DMS 273 treated with DMSO at 0.1 percent for 48 hours (cell line): ENCODE results near the gene CDH15.

Experiments used
- DNase-seq: peaks from one replicate; lab custom pipeline; 2025; lab: John Stamatoyannopoulos, UW

Gene CDH15

GRCh38 chr16:89200124-89200849, 28.7 kb downstream of the CDH15 start, which contains the start of gene SLC22A31:
SLC22A31 (minus strand) TSS chr16:89200537; CDS start chr16:89200501, 36 bp downstream.
- DNase-seq = no peak

DNA sequence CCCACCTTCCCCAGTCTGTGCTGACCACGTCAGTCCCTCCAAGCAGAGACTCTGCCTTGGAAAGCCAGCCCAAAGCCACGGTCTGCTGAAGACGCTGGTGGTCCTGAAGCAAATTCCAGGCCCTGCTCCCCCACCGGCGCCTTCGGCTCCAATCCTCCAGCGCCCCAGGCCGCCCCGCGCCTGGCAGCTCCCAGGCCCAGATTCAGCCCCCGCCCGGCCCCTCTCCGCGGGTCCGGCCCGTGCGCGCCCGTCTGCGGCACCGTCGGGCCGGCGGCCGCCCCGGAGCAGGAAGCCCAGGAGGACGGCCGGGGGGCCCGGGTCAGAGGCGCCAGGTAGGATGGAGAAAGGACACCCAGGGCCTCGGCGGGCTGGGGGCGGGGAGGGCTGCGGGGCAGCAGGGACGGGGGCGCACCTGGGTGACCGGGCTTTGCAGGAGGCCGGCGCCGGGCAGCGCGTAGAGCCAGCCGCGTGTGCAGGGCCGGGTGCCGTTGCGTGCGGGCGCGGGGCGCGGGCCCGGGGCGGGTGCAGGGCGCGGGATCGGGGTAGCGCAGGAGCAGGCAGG, 29.4 kb downstream of the CDH15 start:
- DNase-seq = no peak

- no peak for DNase-seq
These were observed 30.2 kb downstream of the CDH15 start for GRCh38 chr16:89201439-89202377.

DNA sequence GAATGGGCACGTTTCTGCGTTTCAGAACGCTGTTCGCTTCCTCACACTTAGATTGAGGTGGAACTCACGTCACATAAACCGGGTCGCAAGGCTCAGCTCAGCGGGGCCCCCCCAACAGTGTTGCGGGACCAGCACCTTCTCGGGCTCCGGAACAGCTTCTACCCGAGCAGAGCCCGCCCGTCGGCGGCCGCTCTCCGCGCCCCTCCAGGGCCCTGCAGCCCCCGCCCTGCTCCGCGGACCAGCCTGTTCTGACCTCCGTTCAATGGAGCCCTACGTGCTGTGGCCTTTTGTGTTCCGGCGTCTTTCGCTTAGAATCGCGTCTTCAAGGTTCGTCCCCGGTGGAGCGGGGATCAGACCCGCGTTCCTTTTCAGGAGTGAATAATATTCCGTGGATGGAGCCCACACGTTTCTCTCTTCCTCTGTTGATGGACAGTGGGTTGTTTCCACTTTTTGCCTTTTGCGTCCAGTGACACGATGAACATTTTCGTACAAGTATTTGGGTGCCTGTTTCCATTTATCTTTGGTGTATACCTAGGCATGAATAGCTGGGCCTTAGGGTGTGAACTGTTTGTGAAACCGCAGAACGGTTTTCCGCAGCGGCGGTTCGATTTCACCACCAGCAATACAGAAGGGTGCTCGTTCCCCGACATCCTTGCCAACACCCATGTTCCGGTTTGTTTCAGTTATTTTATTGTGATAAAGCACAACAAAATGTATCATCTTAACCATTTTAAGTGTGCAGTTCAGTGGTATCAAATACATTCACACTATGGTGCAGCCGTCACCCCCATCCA, 31.1 kb downstream of the CDH15 start:
- no peak for DNase-seq

GRCh38 chr16:89207993-89208392, 36.4 kb downstream of the CDH15 start:
- no peak for DNase-seq

DNA sequence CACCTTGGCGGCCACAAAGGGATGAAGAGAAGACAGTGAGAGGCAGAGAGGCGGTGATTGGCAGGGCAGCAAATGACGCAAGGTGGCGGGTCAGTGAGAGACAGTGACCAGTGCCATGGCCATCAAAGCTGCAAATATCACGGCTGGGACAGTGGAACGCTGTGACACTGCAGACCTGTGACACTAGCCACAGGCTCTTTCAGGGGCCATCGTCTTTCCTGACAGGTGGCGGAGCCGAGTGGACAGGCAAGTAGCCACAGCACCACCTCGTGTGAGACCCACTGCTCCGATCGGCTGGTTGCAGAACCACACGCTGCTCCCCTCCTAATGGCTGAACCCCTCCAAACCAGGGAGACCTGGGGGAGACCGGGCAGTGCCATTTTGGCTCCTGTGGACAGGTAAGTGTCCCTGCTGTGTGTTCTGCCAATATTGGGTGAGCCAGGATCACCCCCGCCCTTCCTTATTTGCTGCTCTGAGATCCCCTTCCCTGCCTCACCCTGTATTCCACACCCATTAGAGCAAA, 38.0 kb downstream of the CDH15 start:
- DNase-seq = no peak

DNA sequence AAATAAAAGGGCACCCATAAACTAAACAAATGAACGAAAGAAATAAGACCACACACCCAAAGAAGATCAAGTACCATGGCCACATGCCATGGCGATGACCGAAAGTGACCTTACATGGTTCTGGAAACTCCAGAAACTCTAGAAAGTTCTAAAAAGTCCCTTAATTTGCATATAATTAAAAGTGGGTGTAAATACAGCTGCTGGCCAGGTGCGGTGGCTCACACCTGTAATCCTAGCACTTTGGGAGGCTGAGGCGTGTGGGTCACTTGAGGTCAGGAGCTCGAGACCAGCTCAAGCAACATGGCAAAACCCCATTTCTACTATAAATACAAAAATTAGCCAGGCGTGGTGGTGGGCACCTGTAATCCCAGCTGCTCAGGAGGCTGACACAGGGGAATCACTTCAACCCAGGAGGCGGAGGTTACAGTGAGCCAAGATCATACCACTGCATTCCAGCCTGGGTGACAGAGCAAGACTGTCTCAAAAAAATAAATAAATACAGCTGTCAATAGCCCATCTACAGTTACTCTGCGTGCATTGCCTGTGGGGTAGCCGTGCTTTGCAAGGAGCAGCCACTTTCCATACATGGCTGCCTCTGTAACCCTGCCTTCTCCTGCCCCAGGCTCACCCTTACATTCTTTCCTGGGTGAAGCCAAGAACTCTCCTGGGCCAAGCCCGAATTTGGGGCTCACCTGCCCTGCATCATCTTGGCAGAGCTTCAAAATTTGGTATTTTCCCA, 38.8 kb downstream of the CDH15 start:
- no peak for DNase-seq

GRCh38 chr16:89210904-89211515, 39.5 kb downstream of the CDH15 start:
- peak; percentile 58 for DNase-seq

DNA sequence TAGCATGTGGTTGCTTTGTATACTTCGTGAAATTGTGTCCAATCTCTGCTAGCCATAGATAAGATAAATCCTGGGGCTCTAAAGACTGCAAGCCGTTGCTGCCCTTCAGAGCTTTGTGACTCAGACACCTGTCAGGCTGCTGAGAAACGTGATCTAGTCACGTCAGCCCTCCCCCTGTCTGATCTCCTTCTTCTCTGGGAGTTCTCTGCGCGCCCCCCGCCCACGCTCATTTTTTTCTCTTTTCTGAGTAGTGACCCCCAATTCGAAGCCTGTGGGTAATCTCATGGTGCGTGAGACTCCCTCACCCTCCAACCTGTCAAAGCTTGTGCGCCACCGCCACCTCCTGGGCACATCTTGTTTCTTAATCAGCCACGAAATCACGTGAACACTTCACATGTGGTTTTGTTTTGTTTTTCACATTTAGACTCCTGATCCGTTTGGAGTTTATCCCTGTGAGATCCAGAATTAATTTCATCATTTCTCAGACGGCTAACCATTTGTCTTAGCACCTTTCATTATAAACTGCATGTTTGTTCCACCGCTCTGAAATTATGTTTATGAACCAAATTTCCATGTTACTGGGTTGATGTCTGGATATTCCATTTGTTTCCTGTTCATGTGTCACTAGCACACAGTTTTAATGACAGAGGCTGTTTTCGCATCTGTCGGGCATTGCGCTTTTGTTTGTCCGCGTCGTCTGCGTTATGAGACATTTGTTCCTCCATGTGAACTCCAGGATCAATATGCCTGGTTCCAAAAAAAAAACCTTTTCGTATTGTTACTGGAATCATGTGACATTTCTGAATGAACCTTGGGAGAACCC, 45.0 kb downstream of the CDH15 start:
- peak; percentile 64 for DNase-seq

- DNase-seq = no peak
These were observed 45.5 kb downstream of the CDH15 start for GRCh38 chr16:89217138-89217387.

DNA sequence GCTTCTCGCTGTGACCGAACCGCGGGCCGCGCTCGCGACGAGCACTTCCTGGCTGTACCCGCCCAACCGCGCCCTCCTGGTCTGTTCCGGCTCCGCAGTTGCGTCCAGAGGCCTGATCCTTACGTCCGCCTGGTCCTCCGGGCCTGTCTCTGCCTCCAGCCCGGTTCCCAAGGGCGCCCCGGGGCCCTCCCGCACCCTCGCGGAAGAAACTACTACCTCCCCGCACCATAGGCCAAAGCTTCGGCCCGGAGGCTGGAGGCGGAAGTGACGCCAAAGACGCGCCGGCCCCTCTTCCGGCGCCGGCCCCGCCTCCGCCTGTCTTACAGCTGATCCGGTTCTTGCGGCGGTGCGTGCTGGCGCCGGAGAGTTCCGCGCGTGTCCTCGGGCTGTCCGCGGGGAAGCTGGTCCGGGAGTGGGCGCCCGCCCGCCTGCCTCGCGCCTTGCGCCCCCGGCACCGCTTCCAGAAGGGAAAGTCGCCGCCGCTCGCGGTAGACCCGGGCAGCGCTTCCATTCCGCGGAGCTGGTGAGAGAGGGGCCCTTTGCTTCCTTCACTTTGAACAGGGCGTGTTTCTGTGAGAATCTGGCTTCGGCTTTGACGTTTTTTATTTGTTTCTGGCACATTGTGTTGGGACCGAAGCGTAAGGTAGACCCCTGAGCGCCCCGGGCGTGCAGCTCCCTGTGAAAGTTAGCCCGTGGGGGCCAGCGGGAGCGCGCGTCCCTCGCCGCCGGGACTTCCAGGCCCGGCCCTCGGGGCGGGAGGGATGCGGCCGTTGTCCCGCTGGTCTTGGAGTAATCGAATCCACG, 46.0 kb downstream of the CDH15 start, which contains the start of gene ZNF778:
TSS of gene ZNF778 (plus strand) at position 316 of the 804 bp plus-strand sequence. CDS start 3,425 bp downstream, outside the sequence.
- peak; percentile 59 for DNase-seq

DNA sequence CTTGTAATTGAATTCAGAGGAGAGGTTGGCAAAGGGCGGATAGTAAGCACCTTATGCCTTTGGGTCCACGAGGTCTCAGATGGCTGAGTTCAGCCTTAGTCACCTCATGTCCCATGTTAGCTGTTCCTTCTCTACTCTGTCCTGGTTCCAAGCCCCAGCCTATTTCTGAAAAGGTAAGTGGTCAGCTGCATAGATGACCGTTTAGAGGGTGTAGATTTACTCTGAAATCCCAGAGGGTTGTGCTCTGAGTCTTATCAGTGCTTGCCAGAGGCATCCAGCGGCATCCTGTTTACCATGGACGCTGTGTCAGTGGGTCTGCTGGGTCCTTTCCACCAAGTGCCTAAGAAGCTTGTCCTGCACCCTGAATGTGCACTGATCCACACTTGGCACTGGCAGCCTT, 47.8 kb downstream of the CDH15 start:
- no peak for DNase-seq

DNA sequence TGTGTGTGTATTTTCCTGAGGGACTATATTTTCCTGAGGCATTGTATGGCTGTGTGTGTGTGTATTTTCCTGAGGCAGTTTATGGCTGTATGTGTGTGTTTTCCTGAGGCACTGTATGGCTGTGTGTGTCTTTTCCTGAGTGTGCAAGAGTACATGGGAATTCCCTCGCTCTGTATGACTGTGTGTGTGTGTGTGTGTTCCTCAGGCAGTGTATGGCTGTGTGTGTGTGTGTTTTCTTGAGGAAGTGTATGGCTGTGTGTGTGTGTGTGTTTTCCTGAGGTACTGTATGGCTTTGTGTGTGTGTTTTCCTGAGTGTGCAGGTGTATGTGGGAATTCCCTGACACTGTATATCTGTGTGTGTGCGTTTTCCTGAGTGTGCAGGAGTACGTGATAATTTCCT, 50.1 kb downstream of the CDH15 start:
- no peak for DNase-seq

GRCh38 chr16:89222931-89223330, 51.4 kb downstream of the CDH15 start:
- DNase-seq = no peak

DNA sequence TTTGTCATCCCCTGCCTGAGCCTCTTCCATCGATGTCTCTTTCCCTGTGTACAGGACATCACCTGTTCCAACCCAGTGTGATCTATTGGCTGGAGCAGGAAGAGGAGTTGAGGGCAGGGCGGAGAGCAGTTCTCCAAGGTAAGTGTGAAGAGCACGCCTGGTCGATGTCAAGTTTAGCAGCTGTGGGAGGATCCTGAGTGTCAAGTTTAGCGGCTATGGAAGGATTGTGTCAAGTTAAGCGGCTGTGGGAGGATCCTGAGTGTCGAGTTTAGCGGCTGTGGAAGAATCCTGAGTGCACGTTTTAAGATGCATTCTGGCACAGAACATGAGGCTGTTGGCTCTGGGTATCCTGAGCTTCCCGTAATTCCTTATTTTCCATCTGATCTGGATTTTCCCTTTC, 53.1 kb downstream of the CDH15 start:
- DNase-seq = no peak

- DNase-seq = no peak
These were observed 58.7 kb downstream of the CDH15 start for GRCh38 chr16:89230255-89230654.

- no peak for DNase-seq
These were observed 60.6 kb downstream of the CDH15 start for GRCh38 chr16:89232107-89232506.

GRCh38 chr16:89233678-89234490, 62.3 kb downstream of the CDH15 start:
- DNase-seq = no peak
